MCF 10A (cell line): ENCODE data around the gene NR4A1. TPM values are rescaled to one million over a fixed set of nuclear protein-coding genes. Genes with fewer than 3 reads are reported as not detected.

Source experiments
- BruUV-seq: library from RNA; stranded (reverse); fragments of 400-500 nt; replicated peaks from 2 replicates; lab custom pipeline; 2021; lab: Mats Ljungman, UMichigan
- CTCF ChIA-PET: fragments of 300-600 bp; sonication (Branson Sonifier 250); formaldehyde crosslinking; extraction: SDS; loops from one replicate; lab custom pipeline; 2021; ENCODE audit warnings: antibody characterized with exemption, inconsistent platforms; lab: Yijun Ruan, JAX
- POLR2A ChIA-PET: fragments of 300-600, 350-650 bp; sonication (Branson Sonifier 250); formaldehyde crosslinking; extraction: SDS; loops from one replicate; lab custom pipeline; 2020; ENCODE audit warnings: antibody characterized with exemption, inconsistent platforms; lab: Yijun Ruan, JAX
- DNase-seq: peaks from one replicate; pipeline ENCODE4 v3.0.0-alpha.2; 2018; ENCODE audit not compliant: unreplicated experiment
- H3K27ac Mint-ChIP-seq: one replicate; pipeline ENCODE4 v1.8.0; 2022; ENCODE audit warnings: mild to moderate bottlenecking, low read depth, mixed read lengths; ENCODE audit not compliant: unreplicated experiment
- H3K27me3 Mint-ChIP-seq: one replicate; pipeline ENCODE4 v1.8.0; 2022; ENCODE audit warnings: mixed read lengths; ENCODE audit not compliant: insufficient read depth, unreplicated experiment
- H3K36me3 Mint-ChIP-seq: one replicate; pipeline ENCODE4 v1.8.0; 2022; ENCODE audit warnings: mild to moderate bottlenecking, moderate library complexity, mixed read lengths; ENCODE audit not compliant: insufficient read depth, unreplicated experiment
- H3K4me1 Mint-ChIP-seq: one replicate; pipeline ENCODE4 v1.8.0; 2022; ENCODE audit warnings: mixed read lengths; ENCODE audit not compliant: insufficient read depth, unreplicated experiment
- H3K4me3 Mint-ChIP-seq: one replicate; pipeline ENCODE4 v1.8.0; 2022; ENCODE audit warnings: mild to moderate bottlenecking, moderate library complexity, mixed read lengths; ENCODE audit not compliant: unreplicated experiment
- H3K9me3 Mint-ChIP-seq: one replicate; pipeline ENCODE4 v1.8.0; 2022; ENCODE audit warnings: mixed read lengths; ENCODE audit not compliant: unreplicated experiment
- CTCF ChIP-seq: fragments of 200-600 bp; IDR thresholded peaks from one replicate; pipeline ENCODE4 v1.8.0; 2022; ENCODE audit warnings: antibody characterized with exemption, mild to moderate bottlenecking; ENCODE audit not compliant: unreplicated experiment
- intact Hi-C: fragments of 100-400 bp; cut with micrococcal nuclease; formaldehyde crosslinking; loops from 2 replicates; pipeline ENCODE4 v1.14.1; 2022
- total RNA-seq: library from RNA; stranded (reverse); gene quantifications from 2 replicates; pipeline ENCODE4 v1.2.3, GENCODE V29; 2022

The NR4A1 gene
- total RNA-seq, 1 experiment from 2014 or later = 2.9 TPM

DNA sequence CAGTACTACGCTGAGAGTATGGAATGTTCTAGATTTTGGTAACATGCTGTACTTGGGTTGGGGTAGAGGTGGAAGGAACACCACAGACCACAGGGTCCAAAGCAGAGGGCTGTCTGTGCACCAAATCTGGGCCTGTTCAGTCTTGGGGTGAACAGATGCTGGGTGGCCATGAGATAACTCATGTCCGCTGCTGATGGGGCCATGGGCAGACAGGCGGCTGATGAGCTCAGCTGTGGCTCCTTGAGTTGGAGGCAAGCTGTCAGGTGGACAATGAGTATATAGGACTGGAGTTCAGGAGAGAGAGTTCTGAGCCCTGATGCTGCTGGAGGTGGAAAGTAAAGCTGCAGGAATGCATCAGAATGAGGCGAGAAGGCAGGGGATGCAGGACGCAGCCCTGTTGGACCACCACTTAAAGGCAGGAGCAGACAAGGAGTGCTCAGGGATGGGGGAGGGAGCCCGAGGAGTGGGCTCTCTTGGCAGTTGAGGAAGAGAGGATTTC, 34.5 kb downstream of the NR4A1 start:
- peaks cover 54% of the 10 kb centered on the region for H3K27me3 Mint-ChIP-seq
- peaks cover 14% of the 10 kb centered on the region for H3K4me1 Mint-ChIP-seq
- H3K9me3 Mint-ChIP-seq = no peaks in the 10 kb centered on the region
- intact Hi-C loops = no loop called here
- POLR2A ChIA-PET = interaction anchor here (1.3 kb wide), 1 partner anchor 16 kb away, joined by 5 read pairs; the partner anchor contains the start of gene ATG101
- CTCF ChIA-PET = interaction anchor here (0.6 to 32.1 kb wide), 6 partner anchors 14 to 350 kb away, joined by 3 to 560 read pairs (median 6); no protein-coding TSS in a partner anchor
- BruUV-seq = no TSS peak
- no peak overlapping the region for H3K27ac Mint-ChIP-seq
- no peak for DNase-seq
- no peaks in the 10 kb centered on the region for H3K36me3 Mint-ChIP-seq
- no peak for TF ChIP-seq CTCF
- H3K4me3 Mint-ChIP-seq = no peak overlapping the region

DNA sequence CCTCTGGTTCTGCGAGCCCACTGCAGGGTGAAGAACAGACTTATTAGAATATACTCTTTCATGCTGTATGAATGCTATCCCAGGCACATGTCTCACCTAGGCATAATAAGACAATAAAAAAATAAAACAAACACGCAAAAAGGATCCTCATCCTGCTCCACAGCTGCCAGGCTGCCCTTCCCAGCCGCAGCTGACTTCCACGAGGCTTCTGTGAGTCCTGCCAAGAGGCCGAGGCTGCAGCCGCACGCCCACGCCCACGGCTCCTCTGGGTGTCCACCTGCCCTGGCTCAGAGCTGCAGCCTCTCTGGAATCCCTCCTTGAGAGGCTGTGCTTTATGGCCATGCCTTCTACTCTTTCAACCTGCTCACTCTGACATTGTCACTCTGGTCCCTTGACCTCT, 35.1 kb downstream of the NR4A1 start:
- H3K4me1 Mint-ChIP-seq = peaks cover 14% of the 10 kb centered on the region
- H3K36me3 Mint-ChIP-seq = no peaks in the 10 kb centered on the region
- H3K27ac Mint-ChIP-seq = peak overlapping the region; percentile 46
- BruUV-seq = no TSS peak
- DNase-seq = no peak
- POLR2A ChIA-PET = interaction anchor here (1.3 kb wide), 1 partner anchor 16 kb away, joined by 5 read pairs; the partner anchor contains the start of gene ATG101
- no peak for TF ChIP-seq CTCF
- intact Hi-C loops = no loop called here
- H3K9me3 Mint-ChIP-seq = no peaks in the 10 kb centered on the region
- CTCF ChIA-PET = interaction anchor here (1.0 to 32.1 kb wide), 3 partner anchors 61 to 93 kb away, joined by 4 to 560 read pairs (median 7); no protein-coding TSS in a partner anchor
- no peak overlapping the region for H3K4me3 Mint-ChIP-seq
- H3K27me3 Mint-ChIP-seq = peaks cover 60% of the 10 kb centered on the region

- CTCF ChIA-PET = interaction anchor here (32.1 kb wide), 1 partner anchor 62 kb away, joined by 560 read pairs; no protein-coding TSS in a partner anchor
- Mint-ChIP-seq H3K4me3 (no peak overlapping the region), H3K36me3 (no peaks in the 10 kb centered on the region), H3K27me3 (peaks cover 68% of the 10 kb centered on the region), H3K4me1 (peaks cover 14% of the 10 kb centered on the region), H3K27ac (no peak overlapping the region), H3K9me3 (no peaks in the 10 kb centered on the region)
- POLR2A ChIA-PET = interaction anchor here (0.7 kb wide), 1 partner anchor 42 kb away, joined by 5 read pairs; no protein-coding TSS in a partner anchor
- BruUV-seq = no TSS peak
- no peak for TF ChIP-seq CTCF
- no peak for DNase-seq
- intact Hi-C loops = no loop called here
Observed at GRCh38 chr12:52086944-52087835, 35.9 kb downstream of the NR4A1 start.
